Measurements from ENCODE around the gene TEX19.
"Not testable (repeated sequence)": the region's sequence is repeated elsewhere in the genome, so short reads cannot be mapped to it uniquely, and the experiment has no call there.

TEX19 gene

DNA sequence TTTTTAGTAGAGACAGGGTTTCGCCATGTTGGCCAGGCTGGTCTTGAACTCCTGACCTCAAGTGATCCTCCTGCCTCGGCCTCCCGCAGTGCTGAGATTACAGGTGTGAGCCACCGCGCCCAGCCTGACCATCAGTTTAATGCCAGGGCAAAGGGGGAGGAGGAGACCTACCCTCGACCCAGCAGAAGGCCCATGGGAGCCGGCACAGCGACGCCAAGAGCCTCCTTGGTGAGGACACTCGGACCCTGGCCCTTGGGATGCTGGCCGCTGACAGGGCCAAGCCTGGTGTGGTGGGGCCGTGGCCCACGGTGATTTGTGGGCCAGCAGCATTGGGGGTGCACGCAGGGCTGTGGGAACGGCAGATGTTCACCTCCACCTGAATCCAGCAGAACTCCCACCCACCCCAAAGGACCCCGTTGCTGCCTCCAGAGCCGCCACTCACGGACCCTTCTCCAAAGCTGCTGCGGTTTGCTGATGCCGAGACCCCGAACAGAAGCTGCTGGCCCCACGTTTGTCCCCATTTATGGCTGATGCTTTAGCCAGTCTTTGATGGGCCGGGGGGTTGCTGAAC is 32.5 kb downstream of the TEX19 start:
- DNase-seq: no peak

DNA sequence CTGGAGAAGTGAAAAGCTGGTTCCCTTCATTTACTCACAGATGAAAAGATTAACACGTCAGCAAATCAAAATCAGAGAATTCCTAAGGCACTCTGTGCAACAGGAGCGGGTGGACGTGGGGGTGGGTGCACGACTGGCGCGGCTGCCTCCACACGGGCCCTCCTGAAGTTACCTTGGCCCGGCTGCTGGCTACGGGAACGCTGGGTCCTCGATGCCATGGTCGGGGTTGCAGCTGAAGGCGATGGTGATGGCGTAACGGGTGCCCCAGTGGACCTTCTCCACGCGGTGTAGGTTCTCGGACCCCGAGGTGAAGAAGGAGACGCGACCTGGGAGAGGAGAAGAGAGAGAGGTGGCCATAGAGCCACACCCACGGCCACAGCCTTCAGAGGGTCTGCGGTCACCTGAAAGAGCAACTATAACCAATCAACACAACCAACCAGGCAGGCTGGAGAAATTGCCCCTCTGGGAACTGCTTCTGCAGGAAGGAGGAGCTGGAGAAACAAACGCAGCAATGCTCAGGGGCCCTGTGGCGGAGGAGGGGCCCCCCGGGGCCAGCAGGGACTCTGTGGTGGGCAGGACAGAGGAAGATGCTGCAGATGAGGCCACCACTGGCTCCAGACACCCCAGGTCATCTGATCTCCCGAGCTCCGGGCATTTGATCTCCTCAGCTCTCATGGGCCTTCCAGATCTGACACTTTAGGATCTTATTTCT is 33.3 kb downstream of the TEX19 start:
- DNase-seq: no peak

DNA sequence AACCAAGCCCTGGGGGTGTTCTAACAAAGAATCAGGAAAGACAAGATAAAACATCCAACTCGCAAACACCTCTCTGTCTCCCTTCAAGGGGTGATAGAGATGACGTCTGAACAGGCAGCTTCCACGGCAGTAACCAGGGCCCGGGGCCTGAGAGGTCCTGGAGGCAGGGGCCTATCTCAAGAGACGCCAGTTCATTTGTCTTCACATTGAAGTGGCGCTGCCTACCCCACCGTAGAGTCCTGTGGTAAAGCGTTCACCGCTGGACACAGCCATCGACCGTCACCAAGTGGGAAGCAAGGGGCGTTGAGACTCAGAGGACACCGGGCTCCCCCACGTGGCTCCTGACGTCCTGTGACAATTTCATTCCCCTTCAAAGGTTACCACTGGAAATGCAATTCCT is 33.9 kb downstream of the TEX19 start:
- DNase-seq: no peak

DNA sequence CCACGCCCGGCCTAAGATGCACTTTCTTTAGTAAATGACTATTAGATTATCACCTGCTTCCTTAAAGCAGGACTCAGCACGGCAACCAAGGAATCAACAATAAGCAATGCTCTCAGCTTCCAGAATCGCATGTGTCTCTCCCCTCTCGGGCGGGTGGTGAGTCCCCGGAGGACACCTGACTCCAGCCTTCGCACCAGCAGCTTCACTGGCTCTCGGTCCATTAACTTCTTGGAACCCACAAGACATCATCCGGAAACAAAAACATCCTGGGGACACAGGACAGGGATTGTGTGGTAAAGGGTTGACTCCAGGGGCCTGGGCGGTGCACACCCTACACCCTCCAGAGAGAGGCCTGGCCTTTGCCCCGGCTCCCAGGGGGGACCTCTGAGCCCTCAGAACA is 35.2 kb downstream of the TEX19 start:
- DNase-seq: no peak

DNA sequence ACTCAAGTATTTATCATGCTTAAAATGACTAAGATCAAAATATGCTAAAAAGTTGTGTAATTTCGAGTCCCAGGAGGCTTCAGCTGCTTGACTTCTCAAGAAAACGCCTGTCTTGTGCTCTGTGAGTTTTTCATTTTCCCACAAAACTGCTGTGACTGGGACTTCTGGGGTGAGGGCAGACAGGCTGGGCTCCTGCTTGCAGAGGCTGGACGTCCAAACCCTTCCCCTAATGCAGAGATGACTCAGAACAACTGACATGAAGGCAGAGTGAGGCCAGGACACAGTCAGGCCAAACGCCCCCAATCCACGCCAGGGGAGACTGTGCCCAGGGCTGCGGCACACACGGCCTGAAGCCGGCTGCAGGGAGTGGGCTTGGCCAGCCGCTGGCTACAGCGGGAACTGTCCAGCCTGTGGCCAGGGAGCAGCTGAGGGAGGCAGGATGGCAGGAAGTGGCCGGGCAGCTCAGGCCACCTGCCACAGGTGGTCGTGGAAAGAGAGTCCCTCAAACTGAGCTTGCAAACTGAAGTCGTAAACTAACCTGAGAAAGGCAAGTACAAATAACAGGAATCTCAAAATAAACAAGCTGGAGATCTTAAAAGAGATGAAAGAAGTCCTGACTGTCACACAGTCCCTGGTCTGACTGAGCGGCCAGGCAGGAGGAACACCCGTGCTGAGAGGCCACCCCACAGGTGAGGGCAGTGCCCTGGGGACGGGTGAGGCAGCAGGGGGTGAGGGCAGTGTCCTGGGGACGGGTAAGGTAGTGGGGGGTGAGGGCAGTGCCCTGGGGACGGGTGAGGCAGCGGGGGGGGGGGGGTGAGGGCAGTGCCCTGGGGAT is 37.8 kb downstream of the TEX19 start:
- no peak for DNase-seq

DNA sequence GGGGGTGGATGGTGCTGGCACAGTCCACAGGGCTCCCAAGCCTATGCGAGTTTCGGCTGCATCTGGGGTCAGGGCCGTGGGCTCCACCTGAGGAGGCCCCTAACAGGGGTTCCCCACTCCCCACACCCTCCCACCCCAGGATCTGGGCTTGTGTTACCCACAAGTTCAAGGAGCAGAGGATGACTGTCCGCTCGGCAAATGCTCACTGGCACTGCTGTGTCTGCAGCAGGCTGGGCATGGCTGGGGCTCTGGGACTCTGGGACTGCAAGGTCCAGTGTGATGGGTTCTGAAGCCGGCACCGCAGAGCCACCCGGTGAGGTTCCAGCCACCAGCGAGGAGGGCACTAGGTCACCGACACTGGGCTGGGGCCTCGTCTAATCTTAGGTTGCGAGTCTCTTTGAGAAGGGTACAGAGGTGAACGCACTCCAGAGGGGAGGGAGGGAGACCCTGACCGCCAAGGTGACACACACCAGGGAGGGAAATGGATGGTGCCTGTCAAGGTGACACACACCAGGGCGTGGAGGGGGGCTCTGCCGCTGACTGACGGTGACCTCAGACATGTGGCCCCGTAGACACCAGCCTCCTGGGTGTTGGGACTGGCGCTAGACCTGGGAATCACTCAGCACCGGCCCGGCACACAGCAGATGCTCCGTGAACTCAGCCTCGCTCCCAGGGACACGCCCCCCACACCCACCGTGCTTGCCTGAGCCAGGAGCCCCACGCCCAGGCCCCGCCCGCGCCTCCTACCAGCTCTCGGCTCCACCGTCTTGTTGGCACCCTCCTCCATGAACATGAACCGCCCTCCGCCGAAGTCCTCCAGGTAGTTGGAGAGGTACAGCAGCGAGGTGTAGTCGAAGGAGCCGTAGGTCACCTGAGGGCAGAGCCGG is 38.6 kb downstream of the TEX19 start:
- no peak for DNase-seq

DNA sequence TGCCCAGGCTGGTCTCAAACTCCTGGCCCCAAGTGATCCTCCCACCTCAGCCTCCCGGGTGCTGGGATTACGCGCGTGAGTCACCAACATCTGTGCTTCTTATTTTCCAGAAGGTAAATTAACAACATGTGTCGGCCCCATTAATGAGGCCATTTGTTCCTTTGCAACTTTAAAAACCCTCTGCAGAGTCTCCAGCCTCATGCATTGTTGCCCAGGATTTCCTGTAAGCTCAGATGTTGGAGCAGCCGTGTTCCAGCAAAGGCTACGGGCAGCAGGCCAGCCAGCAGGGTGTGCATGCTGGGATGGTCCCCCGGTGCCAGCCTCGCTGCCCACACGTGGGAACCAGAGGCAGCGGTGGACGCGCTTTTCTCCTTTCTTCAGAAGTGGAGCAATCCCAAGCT is 40.0 kb downstream of the TEX19 start:
- DNase-seq: no peak

- DNase-seq: no peak
Observed at GRCh38 chr17:82399601-82400101, 40.6 kb downstream of the TEX19 start.

- DNase-seq: no peak
Observed at GRCh38 chr17:82400206-82400605, 41.2 kb downstream of the TEX19 start.

- peak; percentile 61 for DNase-seq
Observed at GRCh38 chr17:82400830-82401229, 41.8 kb downstream of the TEX19 start.

DNA sequence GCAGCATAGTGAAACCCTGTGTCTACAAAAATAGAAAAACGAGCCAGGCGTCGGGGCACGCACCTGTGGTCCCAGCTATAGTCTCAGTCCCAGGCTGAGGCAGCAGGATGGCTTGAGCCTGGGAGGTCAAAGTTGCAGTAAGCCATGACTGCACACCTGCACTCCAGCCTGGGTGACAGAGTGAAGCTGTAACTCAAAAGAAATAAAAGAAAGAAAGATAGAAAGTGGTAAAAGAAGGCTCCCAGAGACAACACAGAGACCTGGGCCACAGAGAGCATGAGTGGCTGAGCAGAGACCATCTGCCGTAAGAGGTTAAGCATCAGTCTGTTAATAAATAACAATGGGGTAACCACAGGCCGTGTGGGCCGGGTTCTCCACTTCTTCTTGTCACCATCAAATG is 43.8 kb downstream of the TEX19 start:
- no peak for DNase-seq

DNA sequence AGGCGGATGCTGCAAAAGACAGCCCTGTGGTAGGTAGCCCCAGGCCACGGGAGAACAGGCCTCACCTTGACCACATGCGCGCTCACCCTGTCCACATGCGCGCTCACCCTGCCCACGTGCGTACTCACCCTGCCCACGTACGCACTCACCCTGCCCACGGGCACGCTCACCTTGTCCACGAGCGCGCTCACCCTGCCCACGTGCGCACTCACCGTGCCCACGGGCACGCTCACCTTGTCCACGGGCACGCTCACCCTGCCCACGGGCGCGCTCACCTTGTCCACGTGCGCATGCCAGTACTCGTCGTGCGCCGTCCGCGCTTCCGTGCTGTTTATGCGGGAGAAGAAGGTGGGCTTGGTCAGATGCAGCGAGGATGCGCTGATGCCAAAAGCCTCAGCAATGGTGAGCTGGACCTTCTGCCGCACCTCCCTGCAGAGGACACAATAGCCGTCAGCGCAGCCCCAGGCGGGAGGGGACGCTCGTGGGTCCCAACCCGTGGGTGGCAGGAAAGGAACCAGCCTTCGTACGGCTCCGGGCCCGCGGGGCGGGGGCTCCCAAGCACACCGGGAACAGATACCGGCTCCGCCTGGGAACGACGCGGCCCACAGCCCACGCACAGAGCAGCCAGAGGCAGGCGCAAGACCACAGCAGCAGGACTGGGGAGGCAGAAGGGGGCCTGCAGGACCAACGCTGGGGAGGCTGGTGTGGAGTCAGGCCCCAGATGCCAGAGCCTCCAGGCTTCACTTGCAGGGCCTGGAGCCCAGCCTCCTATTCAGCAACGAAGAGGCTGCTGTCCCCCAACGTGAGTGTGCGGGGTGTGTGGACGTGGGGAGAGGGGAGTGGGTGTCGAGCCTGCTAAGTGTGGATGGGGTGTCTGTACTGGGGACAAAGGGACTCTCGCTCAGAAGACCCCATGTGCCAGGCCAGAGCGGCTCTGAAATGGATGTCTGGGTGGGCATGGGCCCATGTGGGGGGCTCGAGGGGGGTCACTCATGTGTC is 44.9 kb downstream of the TEX19 start:
- no peak for DNase-seq

- DNase-seq: no peak
Observed at GRCh38 chr17:82405051-82405450, 46.0 kb downstream of the TEX19 start.

GRCh38 chr17:82406131-82406671 is 47.2 kb downstream of the TEX19 start:
- DNase-seq: no peak

DNA sequence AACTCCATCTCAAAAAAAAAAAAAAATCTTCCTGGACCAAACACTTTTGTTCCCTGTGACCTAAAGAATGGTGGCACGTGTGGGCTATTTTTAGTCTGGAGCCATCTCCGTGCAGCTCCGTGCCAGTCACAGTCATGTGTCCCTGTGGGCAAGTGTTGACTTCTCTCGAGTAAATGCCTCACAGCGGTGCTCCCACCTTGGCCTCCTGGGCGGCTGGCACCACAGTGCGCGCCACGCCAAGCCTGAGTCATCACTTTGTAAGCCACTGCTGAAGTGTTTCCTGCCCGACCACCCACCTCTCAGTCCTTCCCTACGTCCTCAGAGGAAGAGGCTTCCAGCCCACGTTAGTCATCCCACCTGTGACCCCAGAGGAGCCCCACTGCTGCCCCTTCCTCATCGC is 48.2 kb downstream of the TEX19 start:
- DNase-seq: no peak

DNA sequence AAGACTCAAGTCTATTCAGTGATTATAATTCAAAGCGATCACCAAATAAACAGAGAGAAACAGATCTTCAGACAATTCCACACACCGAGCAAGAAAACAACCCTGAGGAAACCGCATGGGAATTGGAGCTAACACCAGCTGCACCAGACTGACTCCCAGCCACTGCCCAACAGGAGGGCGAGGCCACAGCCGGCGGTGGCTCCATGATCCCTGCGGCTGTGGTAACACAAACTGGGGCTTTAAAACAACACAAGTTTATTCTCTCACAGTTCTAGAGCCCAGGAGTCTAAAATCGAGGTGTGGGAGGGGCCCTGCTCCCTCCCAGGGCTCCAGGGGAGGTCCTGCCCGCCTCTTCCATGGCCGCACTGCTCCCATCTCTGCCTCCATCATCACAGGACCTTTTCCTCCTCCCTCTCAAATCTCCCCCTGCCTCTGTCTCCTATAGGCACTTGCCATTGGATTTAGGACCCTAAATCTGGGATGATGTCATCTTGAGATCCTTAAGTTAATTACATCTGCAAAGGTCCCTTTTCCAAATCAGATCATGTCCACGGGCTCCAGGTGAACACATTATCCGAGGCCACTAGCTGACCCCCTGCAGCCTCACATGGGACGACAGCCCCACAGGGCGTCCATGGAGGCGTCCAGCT is 49.4 kb downstream of the TEX19 start:
- DNase-seq: no peak

DNA sequence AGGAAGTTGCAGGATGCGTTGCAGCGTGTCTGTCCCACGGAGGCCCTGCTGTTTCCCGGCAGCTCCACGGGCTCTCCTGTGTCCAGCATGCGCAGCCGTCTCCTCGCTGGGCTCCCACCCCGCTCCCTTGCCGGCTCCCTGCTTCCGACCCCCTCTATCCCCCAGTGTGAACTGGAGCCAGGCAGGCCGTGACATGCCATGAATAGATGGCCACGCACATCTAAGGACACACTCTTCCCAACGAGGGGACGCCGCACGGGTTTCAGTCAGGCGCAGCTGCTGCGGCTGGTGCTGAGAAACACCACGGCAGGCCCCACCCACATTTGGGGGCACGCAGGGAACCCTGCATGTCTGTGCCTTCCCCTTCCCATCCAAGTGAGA is 49.9 kb downstream of the TEX19 start:
- DNase-seq: no peak

- DNase-seq: no peak
Observed at GRCh38 chr17:82410014-82410716, 51.1 kb downstream of the TEX19 start.

DNA sequence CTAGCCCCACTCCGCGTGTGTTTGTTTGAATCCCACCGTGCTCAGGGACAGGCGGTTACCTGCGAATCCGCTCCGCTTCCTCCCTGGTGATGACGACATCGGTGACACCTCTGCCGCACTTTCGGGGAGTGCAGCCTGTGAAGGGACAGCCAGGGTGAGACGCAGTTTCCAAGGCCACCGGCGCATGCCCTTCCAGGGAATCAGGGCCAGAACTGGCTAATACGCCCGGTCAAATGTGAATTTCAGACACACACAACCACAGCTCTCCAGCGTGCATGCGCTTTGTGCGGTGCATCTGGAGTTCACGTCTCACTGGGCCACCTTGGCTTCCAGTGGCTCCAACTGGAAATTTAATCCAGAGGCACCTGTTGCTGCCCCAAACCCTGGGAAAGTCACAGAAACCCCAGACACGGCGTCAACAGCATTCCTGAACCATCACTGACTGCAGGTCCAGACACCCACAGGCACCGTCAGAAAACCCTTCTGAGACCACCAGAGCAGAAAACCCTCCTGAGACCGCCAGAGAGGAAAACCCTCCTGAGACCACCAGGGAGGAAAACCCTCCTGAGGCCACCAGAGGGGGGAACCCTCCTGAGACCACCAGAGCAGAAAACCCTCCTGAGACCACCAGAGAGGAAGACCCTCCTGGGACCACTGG is 52.5 kb downstream of the TEX19 start:
- no peak for DNase-seq

DNA sequence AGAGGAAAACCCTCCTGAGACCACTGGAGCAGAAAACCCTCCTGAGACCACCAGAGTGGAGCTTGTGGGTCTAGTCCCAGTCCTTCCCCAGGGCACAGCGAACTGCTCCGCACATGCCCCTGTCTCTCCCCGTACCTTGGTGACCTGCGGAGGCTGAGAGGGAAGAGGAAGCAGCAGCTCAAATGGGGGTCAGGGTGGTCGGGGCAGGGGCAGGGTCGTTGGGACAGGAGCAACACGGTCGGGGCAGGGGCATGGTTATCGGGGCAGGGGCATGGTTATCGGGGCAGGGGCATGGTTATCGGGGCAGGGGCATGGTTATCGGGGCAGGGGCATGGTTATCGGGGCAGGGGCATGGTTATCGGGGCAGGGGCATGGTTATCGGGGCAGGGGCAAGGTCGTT is 53.0 kb downstream of the TEX19 start:
- not testable (repeated sequence) for DNase-seq
